HEK293 (cell line): ENCODE measurements around the gene APBA1.

Experiments used
- CTCF ChIP-seq: fragments of 450-650 bp; formaldehyde crosslinking; IDR thresholded peaks from 2 replicates; pipeline ENCODE4 v1.5.1; 2016; ENCODE audit warnings: missing biosample characterization, missing genetic modification characterization
- MYNN ChIP-seq: fragments of 450-650 bp; formaldehyde crosslinking; IDR thresholded peaks from 2 replicates; pipeline ENCODE4 v1.5.1; 2016; ENCODE audit warnings: missing biosample characterization, missing genetic modification characterization, borderline replicate concordance
- ZNF335 ChIP-seq: fragments of 450-650 bp; formaldehyde crosslinking; conservative IDR thresholded peaks from 2 replicates; pipeline ENCODE4 v1.5.1; 2016; ENCODE audit warnings: missing biosample characterization, missing genetic modification characterization
- ZNF510 ChIP-seq: fragments of 450-650 bp; formaldehyde crosslinking; IDR thresholded peaks from 2 replicates; pipeline ENCODE4 v1.5.1; 2018; ENCODE audit warnings: mild to moderate bottlenecking, missing genetic modification characterization, missing biosample characterization; ENCODE audit not compliant: insufficient replicate concordance
- ZNF529 ChIP-seq: fragments of 450-650 bp; formaldehyde crosslinking; IDR thresholded peaks from 2 replicates; pipeline ENCODE4 v1.5.1; 2017; ENCODE audit warnings: missing genetic modification characterization, missing biosample characterization; ENCODE audit not compliant: insufficient replicate concordance

GRCh38 chr9:69696802-69697201 is 24.6 kb upstream of the APBA1 start:
- TF ChIP-seq ZNF335 (no peak), MYNN (tag by site-specific recombination) (no peak), CTCF (no peak), ZNF529 (tag by site-specific recombination) (no peak), ZNF510 (no peak)
